OCI-LY3 (cell line): ENCODE measurements around the gene BAIAP2.
A peak's percentile ranks its signal among the peaks of the same experiment; 100 is the strongest.
"Not testable (repeated sequence)": the region's sequence is repeated elsewhere in the genome, so short reads cannot be mapped to it uniquely, and the experiment has no call there.

ENCODE experiments used
- H2AFZ ChIP-seq: fragments of 200-600, 300-600 bp; shearing (Covaris generic); 2 replicates; pipeline ENCODE4 v1.6.0; 2014; ENCODE audit warnings: antibody characterized with exemption, low read depth, low read length
- H3K27ac ChIP-seq: fragments of 200-600, 300-600 bp; sonication (generic); 2 replicates; pipeline ENCODE4 v1.5.1; 2014; ENCODE audit warnings: mild to moderate bottlenecking, low read length, moderate library complexity, mixed read lengths
- H3K27me3 ChIP-seq: fragments of 200-600, 300-600 bp; sonication (generic); 2 replicates; pipeline ENCODE4 v1.6.1; 2014; ENCODE audit warnings: low read depth, low read length, mixed read lengths
- H3K36me3 ChIP-seq: fragments of 200-600, 300-600 bp; sonication (generic); replicated peaks from 2 replicates; pipeline ENCODE3; 2014; ENCODE audit warnings: low read depth, low read length, mixed read lengths
- H3K4me1 ChIP-seq: fragments of 300-600, 200-600 bp; sonication (generic); 2 replicates; pipeline ENCODE4 v1.6.1; 2014; ENCODE audit warnings: low read length, mixed read lengths
- H3K4me2 ChIP-seq: fragments of 200-600, 300-600 bp; sonication (generic); 2 replicates; pipeline ENCODE4 v1.6.1; 2014; ENCODE audit warnings: low read length, mixed read lengths
- H3K4me3 ChIP-seq: fragments of 300-600, 200-600 bp; sonication (generic); 2 replicates; pipeline ENCODE4 v1.5.1; 2014; ENCODE audit warnings: antibody characterized with exemption, mild to moderate bottlenecking, low read length, moderate library complexity
- H3K79me2 ChIP-seq: fragments of 300-600, 200-600 bp; shearing (Covaris generic); 2 replicates; pipeline ENCODE4 v1.6.1; 2014; ENCODE audit warnings: mild to moderate bottlenecking, low read length, mixed read lengths
- H3K9ac ChIP-seq: fragments of 300-600, 200-600 bp; shearing (Covaris generic); 2 replicates; pipeline ENCODE4 v1.6.0; 2014; ENCODE audit warnings: mild to moderate bottlenecking, low read length, moderate library complexity
- H3K9me3 ChIP-seq: fragments of 200-600, 300-600 bp; shearing (Covaris generic); 2 replicates; pipeline ENCODE4 v1.6.1; 2014; ENCODE audit warnings: low read length, mixed read lengths; ENCODE audit not compliant: insufficient read depth
- H4K20me1 ChIP-seq: fragments of 200-600, 300-600 bp; sonication (generic); 2 replicates; pipeline ENCODE4 v1.6.1; 2016; ENCODE audit warnings: low read length, mixed read lengths; ENCODE audit not compliant: insufficient read depth
- EZH2phosphoT487 ChIP-seq: fragments of 200-600 bp; shearing (Covaris generic); IDR thresholded peaks from 2 replicates; pipeline ENCODE4 v1.6.1; 2018; ENCODE audit warnings: antibody characterized with exemption, mixed run types, low read depth
- TF ChIP-seq, protein P1 (sequence below): fragments of 200-600, 300-600 bp; sonication (generic); IDR thresholded peaks from 2 replicates; pipeline ENCODE4 v1.5.1; 2014; ENCODE audit warnings: antibody characterized with exemption, low read length, low read depth

The BAIAP2 gene

DNA sequence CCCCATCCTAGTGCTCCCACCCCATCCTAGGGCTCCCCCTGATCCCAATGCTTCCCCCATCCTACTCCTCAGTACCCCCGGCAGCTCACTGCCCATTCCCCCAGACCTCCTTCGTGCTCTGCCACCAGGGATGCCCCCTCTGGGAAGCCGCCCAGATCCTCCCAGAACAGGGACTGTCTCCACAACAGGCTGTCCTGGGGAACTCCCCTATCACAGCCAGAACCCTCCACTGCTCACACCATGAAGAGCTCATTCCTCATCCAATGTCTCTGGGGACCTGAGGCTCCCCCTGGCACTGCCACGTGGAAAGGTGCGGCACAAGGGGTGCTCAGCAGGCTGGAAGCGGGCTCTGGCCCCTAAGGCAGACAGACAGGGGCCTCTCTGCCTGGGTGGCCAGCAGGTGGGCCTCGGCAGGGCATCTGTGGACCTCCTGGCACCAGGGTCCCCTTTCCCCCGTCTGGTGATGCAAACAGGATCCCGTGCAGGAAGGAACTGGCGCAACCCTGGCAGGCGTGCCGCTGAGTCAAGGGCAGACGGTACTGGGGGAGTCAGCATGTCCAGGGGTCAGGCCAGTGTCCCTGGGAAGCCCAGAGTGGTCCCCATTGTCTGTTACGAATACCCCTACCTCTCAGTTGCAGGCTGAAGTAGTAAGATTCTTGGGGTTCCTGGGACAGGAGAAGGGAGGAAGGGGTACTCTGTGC is 115.6 kb downstream of the BAIAP2 start:
- H3K4me3 ChIP-seq: no peak overlapping the region
- H3K9me3 ChIP-seq: no peaks in the 10 kb centered on the region
- H3K4me1 ChIP-seq: no peaks in the 10 kb centered on the region
- no peaks in the 10 kb centered on the region for H3K36me3 ChIP-seq
- H3K27me3 ChIP-seq: peaks cover 12% of the 10 kb centered on the region
- no peak for TF ChIP-seq EZH2phosphoT487
- TF ChIP-seq, protein P1, sequence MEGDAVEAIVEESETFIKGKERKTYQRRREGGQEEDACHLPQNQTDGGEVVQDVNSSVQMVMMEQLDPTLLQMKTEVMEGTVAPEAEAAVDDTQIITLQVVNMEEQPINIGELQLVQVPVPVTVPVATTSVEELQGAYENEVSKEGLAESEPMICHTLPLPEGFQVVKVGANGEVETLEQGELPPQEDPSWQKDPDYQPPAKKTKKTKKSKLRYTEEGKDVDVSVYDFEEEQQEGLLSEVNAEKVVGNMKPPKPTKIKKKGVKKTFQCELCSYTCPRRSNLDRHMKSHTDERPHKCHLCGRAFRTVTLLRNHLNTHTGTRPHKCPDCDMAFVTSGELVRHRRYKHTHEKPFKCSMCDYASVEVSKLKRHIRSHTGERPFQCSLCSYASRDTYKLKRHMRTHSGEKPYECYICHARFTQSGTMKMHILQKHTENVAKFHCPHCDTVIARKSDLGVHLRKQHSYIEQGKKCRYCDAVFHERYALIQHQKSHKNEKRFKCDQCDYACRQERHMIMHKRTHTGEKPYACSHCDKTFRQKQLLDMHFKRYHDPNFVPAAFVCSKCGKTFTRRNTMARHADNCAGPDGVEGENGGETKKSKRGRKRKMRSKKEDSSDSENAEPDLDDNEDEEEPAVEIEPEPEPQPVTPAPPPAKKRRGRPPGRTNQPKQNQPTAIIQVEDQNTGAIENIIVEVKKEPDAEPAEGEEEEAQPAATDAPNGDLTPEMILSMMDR: no peak
- no peaks in the 10 kb centered on the region for H3K79me2 ChIP-seq
- no peak overlapping the region for H3K9ac ChIP-seq
- no peaks in the 10 kb centered on the region for H4K20me1 ChIP-seq
- H3K4me2 ChIP-seq: no peak overlapping the region
- H2AFZ ChIP-seq: no peak overlapping the region
- H3K27ac ChIP-seq: no peak overlapping the region

DNA sequence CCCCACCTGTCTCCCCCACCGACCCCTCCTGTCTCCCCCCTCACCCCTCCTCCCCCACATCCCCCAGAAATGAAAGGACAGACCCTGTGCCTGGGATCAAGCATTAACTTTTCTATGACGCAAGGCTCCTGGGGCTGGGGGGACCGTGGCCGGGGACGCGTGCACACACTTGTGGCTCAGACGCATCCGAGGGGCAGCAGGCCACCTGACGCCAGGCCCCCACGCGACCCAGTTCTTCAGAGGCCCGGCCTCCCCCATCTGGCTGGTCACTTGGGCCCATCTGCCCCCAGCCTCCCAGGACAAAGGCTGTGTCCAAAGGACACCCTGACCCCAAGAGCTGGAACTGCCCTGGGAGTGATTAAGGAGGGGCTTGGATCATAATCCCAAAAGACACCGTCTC is 116.3 kb downstream of the BAIAP2 start:
- no peak overlapping the region for H3K4me3 ChIP-seq
- no peak overlapping the region for H2AFZ ChIP-seq
- no peaks in the 10 kb centered on the region for H3K4me1 ChIP-seq
- peaks cover 12% of the 10 kb centered on the region for H3K27me3 ChIP-seq
- no peak overlapping the region for H3K9ac ChIP-seq
- no peaks in the 10 kb centered on the region for H3K79me2 ChIP-seq
- no peak overlapping the region for H3K27ac ChIP-seq
- no peak for TF ChIP-seq EZH2phosphoT487
- TF ChIP-seq, protein P1: no peak
- no peak overlapping the region for H3K4me2 ChIP-seq
- no peaks in the 10 kb centered on the region for H3K36me3 ChIP-seq
- no peaks in the 10 kb centered on the region for H3K9me3 ChIP-seq
- no peaks in the 10 kb centered on the region for H4K20me1 ChIP-seq

DNA sequence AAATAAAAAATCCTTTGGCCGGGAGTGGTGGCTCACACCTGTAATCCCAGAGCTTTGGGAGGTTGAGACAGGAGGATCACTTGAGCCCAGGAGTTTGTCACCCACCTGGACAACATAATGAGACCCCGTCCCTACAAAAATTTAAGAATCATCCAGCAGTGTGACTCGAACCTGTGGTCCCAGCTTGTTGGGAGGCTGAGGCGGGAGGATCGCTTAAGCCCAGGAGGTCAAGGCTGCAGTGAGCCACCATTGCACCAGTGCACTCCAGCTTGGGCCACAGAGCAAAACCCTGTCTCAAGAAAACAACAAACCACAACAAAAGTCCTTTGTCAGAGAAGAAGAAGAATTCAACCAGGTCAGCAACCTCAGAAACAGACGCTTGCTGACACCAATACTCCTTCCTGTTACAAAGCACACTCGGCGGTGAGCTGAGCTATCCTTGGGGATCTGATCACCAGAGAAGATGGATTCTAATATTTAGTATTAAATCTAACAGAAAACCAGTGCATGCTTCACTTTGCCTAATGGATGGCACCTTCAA is 117.4 kb downstream of the BAIAP2 start:
- Histone ChIP-seq H2AFZ (no peak overlapping the region), H3K4me1 (no peaks in the 10 kb centered on the region), H3K4me3 (no peak overlapping the region), H3K9me3 (no peaks in the 10 kb centered on the region), H3K9ac (no peak overlapping the region), H3K4me2 (no peak overlapping the region), H3K36me3 (no peaks in the 10 kb centered on the region), H4K20me1 (no peaks in the 10 kb centered on the region), H3K27ac (no peak overlapping the region), H3K79me2 (no peaks in the 10 kb centered on the region), H3K27me3 (peaks cover 12% of the 10 kb centered on the region)
- TF ChIP-seq, protein P1: no peak
- TF ChIP-seq EZH2phosphoT487: no peak

DNA sequence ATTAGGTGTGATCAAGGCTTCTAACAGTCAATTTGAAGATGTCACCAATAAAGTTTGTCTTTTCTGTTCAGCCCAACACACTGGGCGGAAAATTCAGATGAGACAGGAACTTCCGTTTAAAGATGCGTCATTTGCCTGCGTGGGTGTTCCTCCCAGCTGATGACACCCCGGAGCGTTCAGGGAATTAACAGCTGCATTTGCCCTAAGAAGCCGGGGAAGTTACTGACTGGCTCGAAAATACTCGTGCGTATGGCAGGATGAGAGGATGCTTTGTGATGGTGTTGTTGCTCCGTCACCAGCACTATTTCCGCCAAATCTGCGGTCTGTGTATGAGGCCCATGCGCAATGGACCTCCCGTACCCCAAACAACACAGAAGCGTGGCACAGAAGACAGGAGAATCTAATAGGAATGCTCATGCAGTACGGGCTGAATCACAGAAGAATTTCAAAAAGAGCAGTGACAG is 118.4 kb downstream of the BAIAP2 start:
- H4K20me1 ChIP-seq: no peaks in the 10 kb centered on the region
- peak overlapping the region; percentile 77; the same call in 1 of the 2 replicates for H2AFZ ChIP-seq
- no peaks in the 10 kb centered on the region for H3K4me1 ChIP-seq
- no peak for TF ChIP-seq EZH2phosphoT487
- TF ChIP-seq, protein P1: no peak
- H3K9ac ChIP-seq: no peak overlapping the region
- no peaks in the 10 kb centered on the region for H3K9me3 ChIP-seq
- peak overlapping the region; percentile 64 for H3K4me3 ChIP-seq
- peaks cover 12% of the 10 kb centered on the region for H3K27me3 ChIP-seq
- H3K36me3 ChIP-seq: no peaks in the 10 kb centered on the region
- no peaks in the 10 kb centered on the region for H3K79me2 ChIP-seq
- no peak overlapping the region for H3K27ac ChIP-seq
- H3K4me2 ChIP-seq: peak overlapping the region; percentile 58

DNA sequence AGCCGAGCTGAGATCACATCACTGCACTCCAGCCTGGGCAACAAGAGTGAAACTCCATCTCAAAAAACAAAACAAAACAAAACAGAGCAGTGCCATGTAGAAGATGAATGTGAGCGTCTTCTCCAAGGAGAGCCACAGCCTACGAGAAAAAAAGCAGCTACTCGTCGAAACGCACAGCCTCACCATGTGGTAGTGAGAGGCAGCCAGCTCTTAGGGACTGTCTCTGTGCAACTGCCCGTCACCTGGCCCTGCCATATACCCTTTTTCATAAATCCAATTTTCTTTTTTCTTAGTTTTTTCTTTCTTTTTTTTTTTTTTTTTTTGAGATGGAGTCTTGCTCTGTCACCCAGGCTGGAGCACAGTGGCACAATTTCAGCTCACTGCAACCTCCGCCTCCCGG is 119.1 kb downstream of the BAIAP2 start:
- peaks cover 12% of the 10 kb centered on the region for H3K27me3 ChIP-seq
- H3K4me2 ChIP-seq, H2AFZ ChIP-seq, H3K9ac ChIP-seq, H3K79me2 ChIP-seq, H4K20me1 ChIP-seq, H3K4me3 ChIP-seq, H3K9me3 ChIP-seq, H3K27ac ChIP-seq, H3K4me1 ChIP-seq, H3K36me3 ChIP-seq: not testable (repeated sequence)
